Activated T-cell treated with anti-CD3 and anti-CD28 coated beads for 48 hours (primary cell): ENCODE results near the gene CDHR5.

Experiments
- DNase-seq: peaks from one replicate; pipeline ENCODE4 v3.0.0-alpha.2; 2020; ENCODE audit warnings: low read depth

CDHR5 gene

DNA sequence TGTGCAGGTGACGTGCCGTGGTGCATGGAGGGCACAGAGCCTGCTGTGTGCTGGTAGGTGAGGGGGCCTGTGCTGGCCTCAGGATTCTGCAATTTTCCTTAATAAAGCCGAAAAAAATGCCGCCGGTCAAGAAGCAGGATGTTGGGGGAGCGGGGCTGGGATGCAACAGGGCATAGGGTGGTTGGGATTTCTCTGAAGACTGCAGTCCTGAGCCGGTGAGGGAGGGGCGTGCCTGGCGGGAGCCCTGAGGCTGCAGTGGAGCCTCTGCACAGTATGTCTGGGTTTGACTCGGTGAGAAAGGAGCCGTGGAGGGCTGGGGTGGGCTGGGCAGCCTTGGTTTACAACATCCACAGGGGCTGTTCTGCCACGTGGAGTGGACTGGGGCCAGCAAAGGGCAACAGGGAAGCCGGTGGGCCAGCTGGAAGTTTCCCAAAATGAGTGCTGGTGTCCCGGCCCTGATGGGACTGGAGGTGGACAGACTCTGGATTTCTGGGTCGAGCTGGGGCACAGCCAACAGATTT lies 1.3 kb downstream of the CDHR5 start:
- DNase-seq, result no peak

DNA sequence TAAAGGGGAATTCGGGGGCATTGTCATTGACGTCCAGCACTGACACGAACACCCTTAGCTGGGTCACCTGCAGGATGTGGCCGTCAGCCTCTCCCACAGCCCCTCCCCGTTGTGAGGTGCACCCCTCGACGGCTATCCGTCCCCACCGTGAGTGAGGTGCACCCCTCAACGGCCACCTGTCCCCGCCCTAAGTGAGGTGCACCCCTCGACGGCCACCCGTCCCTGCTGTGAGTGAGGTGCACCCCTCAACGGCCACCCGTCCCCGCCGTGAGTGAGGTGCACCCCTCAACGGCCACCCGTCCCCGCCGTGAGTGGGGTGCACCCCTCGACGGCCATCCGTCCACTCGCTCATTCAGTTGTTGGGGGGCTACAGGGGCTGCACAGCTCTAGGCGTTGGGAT lies 2.9 kb downstream of the CDHR5 start:
- no peak for DNase-seq

DNA sequence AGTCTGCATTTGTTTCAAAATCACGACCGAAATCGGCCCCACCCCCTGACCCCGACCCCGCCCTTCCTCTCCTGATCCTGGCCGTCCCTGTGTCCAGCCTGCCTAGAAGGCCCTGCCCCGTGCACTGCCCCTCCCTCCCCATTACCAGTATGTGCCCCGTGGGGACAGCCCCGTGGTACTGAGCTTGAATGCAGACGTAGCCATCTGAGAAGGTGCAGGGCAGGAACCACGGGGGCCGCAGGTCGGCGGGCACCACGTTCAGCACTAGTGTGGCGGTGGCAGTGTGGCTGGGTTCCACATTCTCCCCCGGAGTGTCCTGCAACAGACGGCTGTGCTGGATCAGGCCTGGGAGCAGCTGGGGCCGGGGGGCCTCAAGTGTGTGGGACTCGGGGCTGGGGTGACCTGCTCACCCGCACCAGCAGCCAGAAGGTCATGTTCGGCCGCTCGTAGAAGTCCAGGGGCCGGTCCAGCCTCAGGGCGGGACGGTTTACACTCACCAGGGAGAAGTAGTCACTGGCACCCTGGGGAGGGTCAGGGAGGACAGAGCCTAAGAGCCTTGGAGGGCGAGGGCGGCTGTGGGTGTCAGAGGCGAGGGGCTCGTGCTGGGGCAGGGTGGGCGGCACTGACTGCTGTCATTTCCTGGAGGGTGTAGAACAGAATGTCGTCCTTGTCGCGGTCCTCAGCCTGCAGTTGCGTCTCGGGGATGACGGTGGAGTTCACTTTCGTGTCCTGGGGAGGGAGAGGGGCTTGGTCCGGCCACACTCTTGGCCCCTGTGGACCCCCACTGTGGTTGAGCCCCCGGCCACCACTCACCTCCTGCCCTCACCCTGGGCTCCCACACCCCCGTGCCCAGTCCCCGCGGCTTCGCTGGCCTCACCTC lies 3.6 kb downstream of the CDHR5 start:
- DNase-seq, result no peak

DNA sequence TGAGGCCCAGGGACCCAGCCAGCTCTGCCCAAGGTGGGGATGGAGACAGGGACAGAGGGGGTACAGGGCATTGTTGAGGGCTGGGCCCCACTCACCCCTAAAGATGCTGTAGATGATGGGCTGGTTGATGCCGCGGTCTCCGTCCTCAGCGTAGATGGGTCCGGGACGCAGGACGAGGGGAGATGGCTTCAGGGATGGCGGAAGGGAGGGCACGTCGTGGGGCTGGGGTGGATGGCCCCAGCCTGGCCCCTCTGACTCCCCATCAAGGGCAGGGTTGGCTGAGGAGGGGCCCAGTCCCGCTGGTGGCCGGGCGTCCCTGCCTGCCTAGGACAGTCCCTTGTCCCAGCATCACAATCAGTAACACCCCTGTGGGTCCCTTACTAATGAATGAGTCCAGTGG lies 4.6 kb downstream of the CDHR5 start:
- no peak for DNase-seq

DNA sequence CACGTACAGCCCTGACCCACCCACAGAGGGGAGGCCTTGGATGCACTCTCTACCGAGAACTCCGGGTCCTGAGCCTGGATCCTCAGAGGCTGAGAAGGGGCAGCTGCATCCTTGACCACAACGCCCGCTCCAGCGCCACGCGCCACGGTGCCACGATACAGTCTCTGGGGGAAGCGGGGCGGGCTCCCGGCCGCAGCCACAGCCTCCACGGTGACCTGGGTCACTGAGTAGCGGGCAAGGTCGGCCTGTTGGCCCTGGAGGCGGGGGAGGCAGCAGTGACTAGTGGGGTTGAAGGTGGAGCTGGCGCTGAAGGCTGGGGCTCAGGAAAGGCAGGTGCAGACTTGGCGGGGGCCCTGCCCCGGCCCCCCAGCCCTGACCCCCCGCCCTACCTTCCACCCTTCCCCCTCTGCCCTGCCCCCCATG lies 5.1 kb downstream of the CDHR5 start:
- no peak for DNase-seq

DNA sequence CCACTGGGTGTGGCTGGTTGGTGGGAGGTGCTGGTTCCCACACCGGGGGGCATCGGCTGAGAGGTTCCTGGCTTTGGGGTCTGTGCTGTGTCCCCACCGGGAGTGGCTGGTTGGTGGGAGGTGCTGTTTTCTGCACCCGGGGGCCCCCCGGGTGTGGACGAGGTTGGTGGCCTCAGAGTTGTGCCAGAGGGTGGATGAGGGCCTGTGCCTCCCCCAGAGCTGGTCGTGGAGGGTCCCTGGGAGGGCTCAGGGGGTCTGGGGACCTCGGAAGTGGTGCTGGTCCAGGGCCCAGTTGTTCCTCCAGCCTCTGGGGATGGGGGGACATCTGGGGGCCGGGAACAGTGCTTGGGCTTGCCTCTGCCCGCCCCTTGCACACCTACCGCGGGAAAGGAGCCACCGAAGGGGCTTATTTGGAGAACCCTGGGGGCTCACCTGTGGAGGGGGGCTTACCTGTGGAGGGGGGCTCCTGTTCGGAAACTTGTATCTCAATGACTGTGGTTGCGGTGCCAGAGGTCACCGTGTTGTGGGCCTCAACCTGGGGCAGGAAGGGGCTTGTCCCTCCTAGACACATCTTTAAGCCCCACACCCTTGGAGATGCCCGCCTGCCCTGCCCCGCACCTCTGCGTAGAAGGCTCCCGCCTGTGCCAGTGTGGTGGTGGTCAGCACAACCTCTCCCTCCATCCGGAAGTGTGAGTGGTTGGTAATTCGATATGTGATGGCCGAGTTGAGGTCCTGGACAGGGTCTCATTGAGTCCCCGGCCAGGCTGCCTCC lies 5.7 kb downstream of the CDHR5 start:
- no peak for DNase-seq

DNA sequence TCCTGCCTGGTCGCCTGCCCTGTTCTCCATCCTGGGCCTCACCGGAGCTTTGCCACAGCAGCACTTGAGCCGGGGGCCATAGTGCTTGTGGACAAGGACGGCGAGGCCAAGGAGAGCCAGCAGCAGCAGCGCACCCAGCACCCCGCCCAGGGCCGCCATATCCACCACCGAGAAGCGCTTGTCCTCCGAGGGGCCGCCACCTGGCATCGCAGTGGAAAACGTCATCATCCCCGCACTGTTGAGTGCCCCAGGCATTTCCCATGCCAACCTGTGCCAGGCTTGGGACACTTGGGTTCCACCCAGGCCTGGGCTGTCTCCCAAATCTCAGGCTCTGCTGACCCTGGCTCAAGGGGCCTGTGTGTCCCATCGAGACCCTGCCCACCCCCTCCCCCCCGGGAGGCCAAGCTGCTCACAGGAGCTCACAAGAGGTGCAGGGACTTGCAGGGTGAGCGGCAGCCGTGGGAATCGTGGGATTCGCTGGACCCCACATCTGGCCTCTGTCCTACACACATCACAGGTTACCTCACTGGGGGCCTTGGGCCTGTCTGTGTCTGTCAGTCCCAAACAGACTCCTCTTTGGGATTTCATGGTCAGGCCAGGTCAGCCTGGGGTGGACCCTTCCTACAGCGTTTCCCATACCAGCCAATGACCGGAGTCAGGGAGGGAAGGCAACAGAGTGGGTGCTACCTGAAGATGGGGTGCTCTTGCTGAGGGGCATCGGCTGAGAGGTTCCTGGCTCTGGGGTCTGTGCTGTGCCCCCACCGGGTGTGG lies 6.7 kb downstream of the CDHR5 start:
- no peak for DNase-seq

DNA sequence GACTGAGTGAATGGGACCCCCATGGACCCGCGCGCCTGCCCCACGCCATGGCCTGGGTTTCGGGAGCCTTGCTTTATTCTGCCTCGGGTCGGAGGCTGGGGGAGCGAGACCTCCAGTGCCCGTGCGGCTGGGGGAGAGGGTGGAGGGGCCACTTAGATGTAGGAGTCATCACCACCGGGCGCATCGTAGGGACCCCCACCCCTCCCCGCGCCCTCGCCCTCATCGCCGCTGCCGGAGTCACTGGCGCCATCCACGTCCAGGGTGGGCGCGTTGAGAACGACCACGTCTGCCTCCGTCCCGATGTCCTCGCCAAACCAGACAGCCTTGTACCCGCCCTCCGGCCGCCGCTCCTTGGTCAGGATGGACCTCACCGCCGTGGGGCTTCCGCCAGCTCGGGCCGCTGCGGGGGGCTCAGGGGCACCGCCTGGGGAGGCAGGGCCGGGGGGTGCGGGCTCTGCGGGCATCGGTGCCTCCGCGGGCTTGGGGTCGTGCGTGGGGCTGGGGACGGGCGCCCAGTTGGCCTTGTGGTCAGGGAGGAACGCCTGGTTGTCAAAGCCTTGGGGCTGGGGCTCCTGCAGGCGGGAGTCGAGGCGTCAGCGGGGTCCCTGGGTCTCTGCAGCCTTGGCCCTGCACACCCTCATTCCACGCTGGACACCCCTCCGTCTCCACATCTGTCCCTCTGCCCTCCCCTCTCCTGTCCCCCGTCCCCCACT lies 7.4 kb downstream of the CDHR5 start:
- no peak for DNase-seq

DNA sequence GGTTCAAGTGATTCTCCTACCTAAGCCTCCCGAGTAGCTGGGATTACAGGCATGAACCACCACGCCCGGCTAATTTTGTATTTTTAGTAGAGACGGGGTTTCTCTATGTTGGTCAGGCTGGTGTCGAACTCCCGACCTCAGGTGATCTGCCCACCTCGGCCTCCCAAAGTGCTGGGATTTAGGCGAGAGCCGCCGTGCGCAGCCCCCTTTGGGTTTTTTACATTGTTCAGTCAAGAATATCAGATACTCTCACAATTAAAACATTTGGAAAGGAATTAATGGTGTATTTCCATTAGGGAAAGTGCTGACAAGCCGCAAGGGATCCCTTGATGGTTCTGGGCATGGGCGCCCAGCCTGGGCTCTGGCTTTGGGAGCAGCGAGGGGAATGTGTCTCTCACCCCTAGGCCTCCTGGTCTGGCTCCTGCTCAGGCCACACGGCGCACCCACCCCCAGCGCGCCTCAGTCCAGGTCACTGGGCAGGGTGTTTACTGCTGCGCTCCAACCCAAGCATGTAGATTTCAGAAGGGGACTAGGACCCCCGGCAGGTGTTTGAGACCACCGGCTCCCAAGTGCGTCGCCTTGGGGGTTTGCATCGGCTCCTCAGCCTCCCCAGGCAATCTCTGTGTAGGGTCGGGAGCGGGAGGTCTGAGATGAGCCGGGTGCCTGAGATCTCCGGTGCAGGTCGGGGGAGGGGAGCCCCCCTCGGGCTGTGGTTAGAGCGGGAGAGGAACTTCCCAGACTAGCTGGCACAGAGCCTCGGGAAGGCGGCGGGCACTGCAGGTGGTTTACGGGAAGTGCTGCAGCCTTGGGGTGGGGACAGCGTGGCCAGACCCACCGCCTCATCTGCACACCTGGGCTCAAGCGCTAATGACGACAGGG lies 8.2 kb downstream of the CDHR5 start:
- DNase-seq, result no peak

DNA sequence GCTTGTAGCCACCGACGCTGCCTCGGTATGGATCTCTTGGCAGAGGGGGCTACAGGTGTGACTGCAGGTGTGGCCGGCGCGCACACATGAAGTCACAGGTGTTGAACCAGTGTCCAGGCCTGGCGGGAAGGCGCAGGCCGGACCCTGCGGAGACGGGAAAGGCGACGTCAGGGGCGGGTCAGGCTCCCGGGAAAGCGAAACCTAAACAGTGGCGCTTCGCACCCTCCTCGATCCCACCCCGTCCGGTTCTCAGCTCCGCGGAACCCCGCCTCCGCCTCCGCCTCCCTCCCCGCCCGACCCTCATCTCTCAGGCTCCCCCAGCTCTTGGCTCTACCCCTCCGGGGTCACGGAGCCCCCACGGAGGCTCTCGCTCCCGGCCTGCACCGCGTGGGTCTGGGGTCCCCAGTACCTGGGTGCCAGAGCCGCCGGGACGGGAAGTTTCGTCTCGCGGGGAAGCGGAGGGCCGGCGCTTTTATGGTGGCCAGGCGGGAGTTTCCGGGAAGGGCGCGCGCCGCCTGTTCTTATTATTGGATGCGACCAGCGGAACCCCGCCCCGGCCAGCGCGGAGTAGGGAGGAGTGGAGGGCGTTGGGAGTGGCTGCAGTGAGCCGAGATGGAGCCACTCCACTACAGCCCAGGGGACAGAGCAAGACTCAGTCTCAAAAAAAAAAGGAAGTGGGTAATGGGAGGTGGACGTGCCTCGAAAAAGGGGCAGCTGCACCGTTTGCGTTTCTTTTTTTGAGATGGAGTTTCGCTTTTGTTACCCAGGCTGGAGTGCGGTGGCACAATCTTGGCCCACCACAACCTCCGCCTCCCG lies 9.0 kb downstream of the CDHR5 start, which contains the start of gene IRF7:
Gene IRF7, minus strand, starts transcription at position 447 of the 816 bp plus-strand sequence. CDS start 586 bp downstream, outside the sequence.
- peak; percentile 83 for DNase-seq

DNA sequence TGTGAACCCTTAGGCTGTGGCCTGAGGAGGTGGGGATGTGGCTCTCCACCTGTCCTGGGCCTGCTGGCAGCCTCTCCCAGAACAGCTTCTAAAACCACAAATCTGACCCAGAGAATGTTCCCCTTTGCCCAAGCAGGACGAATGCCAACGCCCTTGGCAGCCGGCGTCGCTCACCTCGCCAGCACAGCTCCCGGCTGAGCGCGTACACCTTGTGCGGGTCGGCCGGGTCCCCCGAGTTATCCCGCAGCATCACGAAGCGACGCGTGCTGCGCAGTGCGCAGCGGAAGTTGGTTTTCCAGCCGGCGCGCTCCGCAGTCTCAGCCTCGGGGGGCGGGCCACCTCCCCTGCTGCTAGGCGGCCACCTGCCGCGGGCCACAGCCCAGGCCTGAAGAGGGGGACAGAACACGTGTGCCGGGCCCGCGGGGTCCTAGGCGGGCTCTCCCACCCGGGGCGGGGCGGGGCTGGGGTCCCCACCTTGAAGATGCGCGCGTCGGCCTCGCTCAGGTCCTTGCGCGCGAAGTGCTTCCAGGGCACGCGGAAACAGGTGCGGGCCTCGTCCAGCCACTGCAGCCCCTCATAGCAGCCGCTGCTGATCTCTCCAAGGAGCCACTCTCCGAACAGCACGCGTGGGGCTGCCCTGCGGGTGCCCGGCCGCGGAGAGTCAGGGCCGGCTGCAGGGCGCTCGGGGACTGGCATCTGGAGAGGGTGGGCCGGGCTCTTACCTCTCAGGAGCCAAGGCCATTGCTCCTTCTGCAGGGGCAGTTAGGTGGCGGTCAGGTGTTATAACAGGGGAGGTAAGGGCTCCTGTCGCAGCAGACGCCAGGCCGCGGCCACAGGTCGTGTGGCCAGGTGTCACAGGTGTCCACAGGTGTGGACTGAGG lies 9.9 kb downstream of the CDHR5 start:
- DNase-seq, result no peak

DNA sequence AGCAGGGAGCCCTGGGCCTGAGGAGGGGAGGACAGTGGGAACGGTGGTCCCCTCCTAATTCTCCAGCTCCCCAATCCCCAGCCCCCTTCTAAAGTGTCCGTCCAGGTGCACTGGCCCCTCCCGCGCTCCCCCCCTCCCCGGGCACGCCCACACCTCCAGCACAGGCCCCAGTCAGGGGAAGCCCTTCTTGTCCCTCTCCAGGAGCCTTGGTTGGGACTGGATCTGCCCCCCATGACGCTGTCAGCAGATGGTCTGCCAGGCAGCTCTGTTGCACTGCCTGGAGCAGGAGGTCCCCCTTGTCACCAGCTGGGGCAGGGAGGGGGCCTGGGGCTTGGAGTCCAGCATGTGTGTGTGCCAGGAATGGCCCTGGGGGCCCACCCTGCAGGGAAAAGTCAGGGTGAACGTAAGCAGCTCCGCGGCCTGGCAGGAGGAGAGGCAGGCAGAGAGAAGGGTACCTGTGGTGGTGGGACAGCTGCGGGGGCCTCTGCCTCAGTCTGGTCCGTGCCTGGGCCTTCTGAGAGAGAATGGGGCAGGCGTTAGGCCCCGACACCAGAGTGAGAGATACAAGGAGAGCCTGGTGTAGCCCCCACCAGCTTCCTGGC lies 10.6 kb downstream of the CDHR5 start:
- DNase-seq, result no peak

DNA sequence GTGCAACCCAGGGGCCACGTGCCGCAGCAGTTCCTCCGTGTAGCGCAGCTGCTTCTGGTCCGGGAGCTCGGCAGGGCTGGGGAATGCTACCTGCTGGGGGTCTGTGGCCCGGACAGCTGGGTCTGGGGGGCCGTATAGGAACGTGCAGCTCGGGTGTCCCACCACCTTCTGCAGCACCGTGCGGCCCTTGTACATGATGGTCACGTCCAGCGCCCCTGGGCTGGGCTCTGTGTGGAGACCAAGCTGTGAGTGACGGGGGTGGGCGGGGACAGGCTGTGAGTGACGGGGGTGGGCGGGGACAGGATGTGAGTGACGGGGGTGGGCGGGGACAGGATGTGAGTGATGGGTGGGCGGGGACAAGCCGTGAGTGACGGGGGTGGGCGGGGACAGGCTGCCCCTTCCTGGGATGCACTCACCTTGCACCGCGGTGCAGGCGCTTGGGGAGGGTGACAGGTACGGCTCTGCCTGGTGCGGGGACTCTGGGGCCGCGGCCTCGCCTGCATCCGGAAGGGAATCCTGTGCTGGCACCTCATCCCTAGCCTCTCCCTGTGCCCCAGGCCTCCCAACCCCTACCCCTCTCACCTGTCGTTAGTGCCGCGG lies 11.3 kb downstream of the CDHR5 start:
- DNase-seq, result peak; percentile 72

DNA sequence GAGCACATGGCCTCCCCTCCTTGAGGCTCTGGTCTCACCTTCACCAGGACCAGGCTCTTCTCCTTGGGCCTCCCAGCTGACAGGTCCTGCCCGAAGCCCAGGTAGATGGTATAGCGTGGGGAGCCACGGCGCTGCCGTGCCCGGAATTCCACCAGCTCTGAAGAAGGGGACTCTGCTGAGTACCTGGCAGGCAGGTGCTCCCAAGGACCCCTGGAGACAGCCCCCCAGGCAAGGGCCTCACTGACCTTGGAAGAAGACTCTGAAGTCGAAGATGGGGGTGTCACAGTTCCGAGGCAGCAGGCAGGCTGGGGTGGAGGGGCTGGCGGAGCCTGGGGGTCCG lies 11.8 kb downstream of the CDHR5 start:
- DNase-seq, result no peak

DNA sequence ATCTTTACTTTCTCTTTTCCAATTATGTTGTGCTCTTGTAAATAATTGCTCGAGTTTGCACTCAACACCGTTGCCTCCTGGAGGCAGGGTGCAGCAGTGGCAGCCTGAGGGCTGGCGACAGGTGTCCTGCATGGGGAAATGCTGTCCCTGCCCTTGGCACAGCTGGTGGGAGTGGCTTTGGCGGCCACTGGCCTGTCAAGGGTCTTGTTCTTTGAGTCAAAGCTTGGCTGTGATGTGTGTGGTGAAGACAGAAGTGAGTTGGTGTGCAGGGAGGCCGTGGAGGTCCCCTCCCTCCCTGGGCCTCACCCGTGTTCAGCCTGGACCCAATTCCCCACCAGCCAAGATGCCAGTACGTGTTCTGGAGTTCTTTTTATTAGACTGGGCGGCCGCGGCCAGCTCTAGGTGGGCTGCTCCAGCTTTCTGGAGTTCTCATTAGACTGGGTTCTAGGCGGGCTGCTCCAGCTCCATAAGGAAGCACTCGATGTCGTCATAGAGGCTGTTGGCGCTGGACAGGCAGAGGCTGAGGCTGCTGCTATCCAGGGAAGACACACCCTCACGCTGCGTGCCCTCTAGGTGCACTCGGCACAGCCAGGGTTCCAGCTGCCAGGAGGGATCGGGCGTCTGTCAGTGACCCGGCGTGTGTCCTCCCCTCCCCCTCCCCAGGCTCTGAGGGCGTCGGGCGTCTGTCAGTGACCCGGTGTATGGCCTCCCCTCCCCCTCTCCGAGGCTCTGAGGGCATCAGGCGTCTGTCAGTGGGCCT lies 12.4 kb downstream of the CDHR5 start:
- DNase-seq, result no peak

DNA sequence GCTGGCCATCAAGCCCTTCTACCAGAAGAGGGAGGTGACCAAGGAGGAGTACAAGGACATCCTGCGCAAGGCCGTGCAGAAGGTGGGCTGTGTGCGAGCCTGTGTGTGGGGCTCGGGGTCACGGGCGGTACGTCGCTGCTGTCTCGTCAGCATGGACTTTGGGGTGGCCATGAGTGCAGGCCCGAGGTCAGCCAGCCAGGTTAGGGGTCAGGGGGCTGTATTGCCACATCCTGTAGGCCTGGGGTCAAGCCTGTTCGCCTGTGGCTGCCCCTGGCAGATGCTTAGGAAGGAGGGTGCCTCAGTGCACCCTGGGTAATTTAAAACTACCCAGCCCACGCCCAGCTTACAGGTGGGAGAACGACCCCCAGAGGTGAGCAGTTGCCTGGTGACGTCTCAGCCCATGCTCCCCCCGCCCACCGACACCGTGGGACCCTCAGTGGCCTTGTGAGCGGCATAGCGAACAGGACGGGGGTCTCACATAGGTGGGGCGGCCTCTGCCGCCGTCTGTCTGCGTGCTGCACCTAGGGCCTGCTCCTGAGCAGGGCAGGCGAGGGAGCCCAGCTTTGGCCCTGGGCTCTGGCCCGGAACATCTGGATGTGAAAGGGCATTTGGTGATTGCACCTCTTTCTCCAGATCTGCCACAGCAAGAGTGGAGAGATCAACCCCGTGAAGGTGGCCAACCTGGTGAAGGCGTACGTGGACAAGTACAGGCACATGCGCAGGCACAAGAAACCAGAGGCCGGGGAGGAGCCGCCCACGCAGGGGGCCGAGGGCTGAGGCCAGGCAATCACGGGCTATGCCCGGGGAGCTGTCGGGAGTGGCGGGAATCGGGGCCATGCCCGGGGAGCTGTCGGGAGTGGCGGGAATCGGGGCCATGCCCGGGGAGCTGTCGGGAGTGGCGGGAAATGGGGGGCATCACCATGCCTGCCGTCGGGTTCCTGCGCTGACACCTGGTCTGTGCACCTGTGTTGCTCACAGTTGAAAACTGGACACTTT lies 13.5 kb downstream of the CDHR5 start:
- no peak for DNase-seq
